A673 (cell line): Measurements from ENCODE around the gene PM20D1. TPM values are rescaled to one million over a fixed set of nuclear protein-coding genes. Genes with fewer than 3 reads are reported as not detected.

Experiments used
- BruUV-seq: library from RNA; stranded (reverse); fragments of 400-500 nt; replicated peaks from 2 replicates; lab custom pipeline; 2021; lab: Mats Ljungman, UMichigan
- CTCF ChIA-PET: fragments of 300-600 bp; sonication (Branson Sonifier 250); formaldehyde crosslinking; loops from one replicate; lab custom pipeline; 2022; ENCODE audit warnings: antibody characterized with exemption; lab: Charles Lee
- POLR2A ChIA-PET: fragments of 300-600 bp; sonication (Branson Sonifier 250); formaldehyde crosslinking; loops from one replicate; lab custom pipeline; 2022; ENCODE audit warnings: antibody characterized with exemption; ENCODE audit not compliant: low non-redundant PET; lab: Charles Lee
- DNase-seq: peaks from one replicate; pipeline ENCODE4 v3.0.0-alpha.2; 2015; ENCODE audit warnings: low spot score
- H3K27ac ChIP-seq: fragments of 200-600 bp; sonication (generic); 2 replicates; pipeline ENCODE4 v1.5.1; 2016; ENCODE audit warnings: mixed run types, low read depth, mild to moderate bottlenecking, mixed read lengths, antibody characterized with exemption, low read length; ENCODE audit not compliant: poor library complexity, severe bottlenecking
- H3K27me3 ChIP-seq: fragments of 200-600 bp; sonication (generic); replicated peaks from 2 replicates; pipeline ENCODE4 v1.6.1; 2017; ENCODE audit warnings: mixed run types, low read depth, mild to moderate bottlenecking, mixed read lengths, antibody characterized with exemption, low read length; ENCODE audit not compliant: insufficient read depth, poor library complexity
- H3K36me3 ChIP-seq: fragments of 200-600 bp; sonication (generic); 2 replicates; pipeline ENCODE4 v1.6.1; 2016; ENCODE audit warnings: mixed run types, mild to moderate bottlenecking, mixed read lengths, antibody characterized with exemption, low read length; ENCODE audit not compliant: insufficient read depth, poor library complexity, severe bottlenecking
- H3K4me1 ChIP-seq: fragments of 200-600 bp; sonication (generic); 2 replicates; pipeline ENCODE4 v1.6.1; 2017; ENCODE audit warnings: mixed run types, mild to moderate bottlenecking, mixed read lengths, antibody characterized with exemption, low read length; ENCODE audit not compliant: insufficient read depth, poor library complexity, severe bottlenecking
- H3K4me3 ChIP-seq: fragments of 200-600 bp; sonication (generic); 2 replicates; pipeline ENCODE4 v1.5.1; 2016; ENCODE audit warnings: low read depth, mixed run types, mild to moderate bottlenecking, mixed read lengths, low read length; ENCODE audit not compliant: poor library complexity, severe bottlenecking
- H3K9me3 ChIP-seq: fragments of 200-600 bp; sonication (generic); 2 replicates; pipeline ENCODE4 v1.6.1; 2016; ENCODE audit warnings: mixed run types, low read depth, mild to moderate bottlenecking, mixed read lengths, antibody characterized with exemption, low read length; ENCODE audit not compliant: poor library complexity, severe bottlenecking
- EZH2 ChIP-seq: fragments of 200-600 bp; sonication (generic); IDR thresholded peaks from 2 replicates; pipeline ENCODE4 v1.6.1; 2017; ENCODE audit warnings: borderline replicate concordance, low read depth, mild to moderate bottlenecking, mixed read lengths, antibody characterized with exemption, low read length; ENCODE audit not compliant: poor library complexity, severe bottlenecking
- intact Hi-C: fragments of 100-400 bp; cut with micrococcal nuclease; formaldehyde crosslinking; loops from one replicate; pipeline ENCODE4 v1.10.0; 2022; ENCODE audit not compliant: unreplicated experiment
- total RNA-seq: library from RNA; stranded (reverse); gene quantifications from 2 replicates; pipeline ENCODE4 v1.2.3, GENCODE V29; 2021
- TF ChIP-seq, protein P1 (sequence below): fragments of 300-800, 200-600 bp; sonication (generic); conservative IDR thresholded peaks from 2 replicates; pipeline ENCODE4 v1.5.1; 2017; ENCODE audit warnings: low read depth, mild to moderate bottlenecking, antibody characterized with exemption, low read length, moderate library complexity, mixed read lengths

The PM20D1 gene
- total RNA-seq, 1 experiment from 2014 or later, result not detected

DNA sequence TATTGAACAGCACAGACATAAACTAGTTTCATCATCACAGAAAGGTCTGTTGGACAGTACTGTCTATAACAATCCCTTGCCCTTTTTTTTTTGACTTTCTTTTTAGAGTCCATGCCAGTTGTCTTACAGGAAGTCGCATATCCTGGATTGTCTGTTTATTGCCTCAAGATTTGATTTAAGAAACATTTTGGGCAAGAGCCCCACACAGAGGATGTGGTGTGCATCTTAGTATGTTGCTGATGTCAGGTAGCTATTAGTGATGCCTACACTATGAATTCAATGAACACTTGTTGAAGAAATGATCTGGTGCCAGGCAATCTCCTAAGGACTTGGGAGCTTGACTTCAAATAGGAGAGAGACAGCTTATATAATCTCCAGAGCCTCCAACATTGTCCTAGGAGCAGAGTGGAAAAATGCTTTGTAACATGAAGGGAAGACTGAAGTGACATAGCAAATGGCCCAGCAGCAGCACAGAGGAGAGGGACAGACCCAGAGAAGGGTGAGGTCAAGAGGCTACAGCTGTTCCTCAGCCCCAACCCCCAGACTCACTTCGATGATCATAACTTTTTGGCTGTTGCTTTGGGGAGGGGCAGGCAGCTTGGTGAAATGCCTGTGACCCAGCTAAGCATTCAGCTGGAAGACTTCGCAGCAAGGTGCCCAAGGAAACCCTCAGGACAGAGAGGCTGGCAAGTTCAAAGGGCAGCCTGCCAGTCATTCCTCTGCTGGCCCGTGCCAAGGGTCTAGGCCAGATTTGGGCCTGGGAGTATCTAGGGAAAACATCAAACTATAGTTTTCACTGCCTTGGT is 67.1 kb downstream of the PM20D1 start:
- CTCF ChIA-PET, result interaction anchor here (1.1 kb wide), 1 partner anchor 195 kb away, joined by 3 read pairs; no protein-coding TSS in a partner anchor
- intact Hi-C loops, result no loop called here

DNA sequence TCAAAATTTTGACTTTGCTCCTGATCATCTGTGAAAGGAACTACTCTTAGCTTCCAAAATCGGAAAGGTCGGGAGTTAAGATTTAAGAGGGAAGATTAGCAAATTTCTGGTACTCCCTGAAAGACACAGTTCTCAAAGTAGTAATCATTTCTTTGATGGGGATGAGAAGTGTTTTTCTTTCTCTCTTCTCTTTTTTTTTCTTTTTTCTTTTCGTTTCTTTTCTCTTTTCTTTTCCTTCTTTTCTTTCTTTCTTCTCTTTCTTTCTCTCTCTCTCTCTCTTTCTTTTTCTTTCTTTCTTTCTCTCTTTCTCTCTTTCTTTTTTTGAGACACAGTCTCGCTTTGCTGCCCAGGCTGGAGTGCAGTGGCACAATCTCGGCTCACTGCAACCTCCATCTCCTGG is 69.6 kb downstream of the PM20D1 start:
- no TSS peak for BruUV-seq

More for the DNA sequence above, 67.1 kb downstream of the PM20D1 start:
- no peak overlapping the region for H3K4me3 ChIP-seq
- no peak overlapping the region for H3K27ac ChIP-seq
- no peaks in the 10 kb centered on the region for H3K4me1 ChIP-seq
- no peaks in the 10 kb centered on the region for H3K36me3 ChIP-seq
- POLR2A ChIA-PET, result no interaction called here
- no peaks in the 10 kb centered on the region for H3K9me3 ChIP-seq
- no peak for TF ChIP-seq EZH2
- TF ChIP-seq, protein P1, sequence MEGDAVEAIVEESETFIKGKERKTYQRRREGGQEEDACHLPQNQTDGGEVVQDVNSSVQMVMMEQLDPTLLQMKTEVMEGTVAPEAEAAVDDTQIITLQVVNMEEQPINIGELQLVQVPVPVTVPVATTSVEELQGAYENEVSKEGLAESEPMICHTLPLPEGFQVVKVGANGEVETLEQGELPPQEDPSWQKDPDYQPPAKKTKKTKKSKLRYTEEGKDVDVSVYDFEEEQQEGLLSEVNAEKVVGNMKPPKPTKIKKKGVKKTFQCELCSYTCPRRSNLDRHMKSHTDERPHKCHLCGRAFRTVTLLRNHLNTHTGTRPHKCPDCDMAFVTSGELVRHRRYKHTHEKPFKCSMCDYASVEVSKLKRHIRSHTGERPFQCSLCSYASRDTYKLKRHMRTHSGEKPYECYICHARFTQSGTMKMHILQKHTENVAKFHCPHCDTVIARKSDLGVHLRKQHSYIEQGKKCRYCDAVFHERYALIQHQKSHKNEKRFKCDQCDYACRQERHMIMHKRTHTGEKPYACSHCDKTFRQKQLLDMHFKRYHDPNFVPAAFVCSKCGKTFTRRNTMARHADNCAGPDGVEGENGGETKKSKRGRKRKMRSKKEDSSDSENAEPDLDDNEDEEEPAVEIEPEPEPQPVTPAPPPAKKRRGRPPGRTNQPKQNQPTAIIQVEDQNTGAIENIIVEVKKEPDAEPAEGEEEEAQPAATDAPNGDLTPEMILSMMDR, result no peak
- H3K27me3 ChIP-seq, result no peaks in the 10 kb centered on the region
- DNase-seq, result no peak
- no TSS peak for BruUV-seq

More for the DNA sequence above, 69.6 kb downstream of the PM20D1 start:
- Histone ChIP-seq H3K27me3 (no peaks in the 10 kb centered on the region), H3K36me3 (no peaks in the 10 kb centered on the region), H3K4me1 (no peaks in the 10 kb centered on the region), H3K4me3 (no peak overlapping the region), H3K9me3 (no peaks in the 10 kb centered on the region), H3K27ac (no peak overlapping the region)
- intact Hi-C loops, result no loop called here
- POLR2A ChIA-PET, result no interaction called here
- no peak for DNase-seq
- CTCF ChIA-PET, result no interaction called here
- no peak for TF ChIP-seq EZH2
- TF ChIP-seq, protein P1, result no peak

Other genes with a start within 250 kb of the PM20D1 start
- 35.4 and 38.2 TPM in 2 replicates for gene ELK4, start 218.1 kb downstream of the PM20D1 start, total RNA-seq
- gene SLC45A3, start 169.6 kb downstream of the PM20D1 start, total RNA-seq, result 8.5 and 11.0 TPM in 2 replicates
- 437 and 468 TPM in 2 replicates for gene NUCKS1, start 100.0 kb downstream of the PM20D1 start, total RNA-seq
- gene RAB29, start 74.7 kb downstream of the PM20D1 start, total RNA-seq, result 7.9 and 9.5 TPM in 2 replicates
- 16.1 and 19.5 TPM in 2 replicates for gene SLC41A1, start 36.9 kb downstream of the PM20D1 start, total RNA-seq
- gene SLC26A9, start 93.3 kb upstream of the PM20D1 start, total RNA-seq, result not detected in 2 replicates
- gene RAB7B, start 153.3 kb upstream of the PM20D1 start, total RNA-seq, result 0.11 and 0.31 TPM in 2 replicates
- gene CTSE, start 173.8 kb upstream of the PM20D1 start, total RNA-seq, result 0.39 TPM in 1 of 2 replicates, not detected in the other
- gene RHEX, start 203.0 kb upstream of the PM20D1 start, total RNA-seq, result not detected in 2 replicates